Measurements from ENCODE around the gene OR2AP1. TPM values are rescaled to one million over a fixed set of nuclear protein-coding genes. Genes with fewer than 3 reads are reported as not detected.

Gene OR2AP1
- total and polyA plus RNA-seq, 2 donors (not counting 1 experiment from before 2014, with no cell fraction given), result 0.17 TPM; not detected in 1

GRCh38 chr12:55619354-55620138 lies 47.3 kb downstream of the OR2AP1 start:
- intact Hi-C loops (cut with micrococcal nuclease), result loop anchor here (1.0 kb wide), 1 partner anchor 27 kb away; no protein-coding TSS in a partner anchor
- H3K79me2 ChIP-seq (ENCODE audit: control insufficient read depth, insufficient read depth, low read length), result no peaks in the 10 kb centered on the region

More at GRCh38 chr12:55619354-55620138, 47.3 kb downstream of the OR2AP1 start:
- TF ChIP-seq EZH2 (IDR thresholded peaks at IDR 0.05; ENCODE audit: borderline replicate concordance, insufficient read depth, low read depth, low read length, poor library complexity, severe bottlenecking) (no peak), CTCF (IDR thresholded peaks at IDR 0.05) (peak; percentile 93)
- Histone ChIP-seq H3K4me3 (ENCODE audit: control extremely low read depth in 1 of 5, extremely low read depth in 1 of 5, insufficient read depth in 1 of 5, low read depth in 2 of 5, low read length in 4 of 5) (no peak overlapping the region), H3K9me3 (ENCODE audit: control extremely low read depth in 1 of 3, control insufficient read depth in 2 of 3, insufficient read depth in 1 of 3, low read length in 2 of 3) (peaks cover 2 to 27% (median 9%) of the 10 kb centered on the region in 3 donors), H3K27ac (ENCODE audit: low read length in 2 of 2) (no peak overlapping the region), H2AFZ (ENCODE audit: insufficient read depth, low read depth, low read length, poor library complexity, severe bottlenecking) (peak overlapping the region; percentile 30), H3K9ac (ENCODE audit: low read length) (no peak overlapping the region), H4K20me1 (ENCODE audit: control insufficient read depth, insufficient read depth, low read length, poor library complexity, severe bottlenecking) (no peaks in the 10 kb centered on the region), H3K27me3 (replicated peaks in 1 of 4; ENCODE audit: control extremely low read depth in 1 of 4, control insufficient read depth in 3 of 4, insufficient read depth in 4 of 4, low read length in 3 of 4) (peaks cover 0 to 5% (median 2%) of the 10 kb centered on the region in 4 experiments), H3K36me3 (replicated peaks in 1 of 2; ENCODE audit: control extremely low read depth in 1 of 2, control insufficient read depth in 1 of 2, extremely low read depth in 1 of 2, insufficient read depth in 2 of 2, low read length in 1 of 2) (no peaks in the 10 kb centered on the region), H3K4me1 (ENCODE audit: control insufficient read depth in 2 of 2, insufficient read depth in 2 of 2, low read length in 2 of 2) (peaks cover 0 to 3% of the 10 kb centered on the region in 2 donors), H3K4me2 (replicated peaks; ENCODE audit: low read depth, low read length, poor library complexity, severe bottlenecking) (peak overlapping the region; percentile 13)
- ATAC-seq (ENCODE audit: low read depth) (peak; percentile 88), DNase-seq (peak; percentile 88)
- Mint-ChIP-seq H3K9me3 (ENCODE audit: insufficient read depth) (peaks cover 11% of the 10 kb centered on the region), H3K27me3 (peaks cover 30% of the 10 kb centered on the region), H3K27ac (no peak overlapping the region), H3K4me3 (no peak overlapping the region), H3K4me1 (no peaks in the 10 kb centered on the region)
- 0% methylated on average over 2 of the region's 6 CpGs for WGBS (ENCODE audit: insufficient coverage)
- ChIA-PET POLR2A (no interaction called here), CTCF (interaction anchor here (0.6 to 8.6 kb wide), 13 partner anchors 8 to 1970 kb away, joined by 3 to 95 read pairs (median 3); no protein-coding TSS in a partner anchor)
